ENCODE data around the gene PDGFRA. TPM values are rescaled to one million over a fixed set of nuclear protein-coding genes. Genes with fewer than 3 reads are reported as not detected.
A peak's percentile ranks its signal among the peaks of the same experiment; 100 is the strongest.

Gene PDGFRA
- total RNA-seq, 1 donor: 208 TPM

DNA sequence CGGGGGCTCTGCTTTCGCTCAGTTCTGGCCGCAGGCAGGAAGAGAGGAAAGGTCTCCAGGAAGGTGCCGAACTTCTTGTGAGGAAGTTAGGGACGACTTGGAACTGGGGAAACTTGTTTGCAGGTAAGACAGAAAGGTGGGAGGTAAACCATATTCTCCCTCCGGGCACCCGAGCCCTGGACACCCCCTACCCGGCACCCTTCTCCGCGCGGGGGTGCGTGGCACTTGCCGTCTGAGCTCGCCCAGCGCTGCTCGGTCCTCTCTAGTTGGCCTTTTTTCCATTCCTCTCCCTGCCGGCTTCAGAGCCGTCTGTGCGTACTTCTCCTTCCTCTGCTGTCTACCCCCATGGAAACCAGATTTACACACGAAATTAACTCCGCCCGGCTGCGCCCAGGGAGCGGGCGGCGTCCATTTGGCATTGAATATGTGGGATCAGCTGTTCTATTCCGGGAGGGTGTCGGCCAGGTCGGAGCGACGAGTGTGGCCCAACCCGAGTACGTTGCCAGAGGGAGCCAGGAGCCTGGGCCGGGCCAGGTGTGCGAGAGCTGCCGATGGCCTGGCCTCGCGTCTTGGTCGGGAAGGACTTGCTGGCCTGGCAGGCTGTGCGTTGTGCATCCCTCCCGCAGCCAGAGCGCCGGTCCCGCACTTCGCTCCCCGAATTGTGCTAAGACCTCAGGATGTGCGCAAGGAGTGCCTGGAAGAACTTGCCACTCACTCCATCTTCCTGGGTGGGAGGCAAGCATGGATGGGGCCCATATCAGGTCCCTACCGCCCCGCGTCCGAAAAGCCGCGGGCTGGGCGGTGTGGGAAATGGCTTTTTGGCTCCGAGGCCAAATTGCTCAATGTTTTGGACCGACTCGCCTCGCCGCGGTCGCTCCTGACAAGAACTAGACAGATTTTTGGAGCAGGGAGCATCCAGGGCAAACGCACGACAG is 1.7 kb downstream of the PDGFRA start:
- DNase-seq (ENCODE audit: low read depth): peak; percentile 42
- TF ChIP-seq, protein P1, sequence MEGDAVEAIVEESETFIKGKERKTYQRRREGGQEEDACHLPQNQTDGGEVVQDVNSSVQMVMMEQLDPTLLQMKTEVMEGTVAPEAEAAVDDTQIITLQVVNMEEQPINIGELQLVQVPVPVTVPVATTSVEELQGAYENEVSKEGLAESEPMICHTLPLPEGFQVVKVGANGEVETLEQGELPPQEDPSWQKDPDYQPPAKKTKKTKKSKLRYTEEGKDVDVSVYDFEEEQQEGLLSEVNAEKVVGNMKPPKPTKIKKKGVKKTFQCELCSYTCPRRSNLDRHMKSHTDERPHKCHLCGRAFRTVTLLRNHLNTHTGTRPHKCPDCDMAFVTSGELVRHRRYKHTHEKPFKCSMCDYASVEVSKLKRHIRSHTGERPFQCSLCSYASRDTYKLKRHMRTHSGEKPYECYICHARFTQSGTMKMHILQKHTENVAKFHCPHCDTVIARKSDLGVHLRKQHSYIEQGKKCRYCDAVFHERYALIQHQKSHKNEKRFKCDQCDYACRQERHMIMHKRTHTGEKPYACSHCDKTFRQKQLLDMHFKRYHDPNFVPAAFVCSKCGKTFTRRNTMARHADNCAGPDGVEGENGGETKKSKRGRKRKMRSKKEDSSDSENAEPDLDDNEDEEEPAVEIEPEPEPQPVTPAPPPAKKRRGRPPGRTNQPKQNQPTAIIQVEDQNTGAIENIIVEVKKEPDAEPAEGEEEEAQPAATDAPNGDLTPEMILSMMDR (IDR thresholded peaks at IDR 0.05; ENCODE audit: insufficient read depth, low read depth, low read length): no peak
- H3K4me3 ChIP-seq (ENCODE audit: low read depth, low read length): peak overlapping the region; percentile 79

DNA sequence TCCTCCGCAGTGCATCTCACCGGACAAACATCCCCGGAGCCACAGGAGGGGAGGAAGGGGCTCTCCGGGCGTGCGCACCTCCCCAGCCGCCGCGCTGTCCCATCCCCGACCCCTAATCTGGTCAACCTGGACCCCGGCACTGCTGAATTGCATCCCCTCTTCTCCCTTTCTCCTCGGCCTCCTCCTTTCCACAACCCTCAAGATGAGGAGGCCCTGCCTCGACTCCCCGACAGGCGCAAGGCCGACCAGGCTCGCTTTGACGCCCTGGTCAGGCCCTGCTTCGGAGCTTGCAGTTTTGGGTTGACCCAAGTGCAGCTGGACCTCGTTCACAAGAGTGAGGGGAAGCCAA is 2.3 kb downstream of the PDGFRA start:
- no peak for DNase-seq (ENCODE audit: low read depth)
- TF ChIP-seq, protein P1 (IDR thresholded peaks at IDR 0.05; ENCODE audit: insufficient read depth, low read depth, low read length): no peak
- H3K4me3 ChIP-seq (ENCODE audit: low read depth, low read length): peak overlapping the region; percentile 79

DNA sequence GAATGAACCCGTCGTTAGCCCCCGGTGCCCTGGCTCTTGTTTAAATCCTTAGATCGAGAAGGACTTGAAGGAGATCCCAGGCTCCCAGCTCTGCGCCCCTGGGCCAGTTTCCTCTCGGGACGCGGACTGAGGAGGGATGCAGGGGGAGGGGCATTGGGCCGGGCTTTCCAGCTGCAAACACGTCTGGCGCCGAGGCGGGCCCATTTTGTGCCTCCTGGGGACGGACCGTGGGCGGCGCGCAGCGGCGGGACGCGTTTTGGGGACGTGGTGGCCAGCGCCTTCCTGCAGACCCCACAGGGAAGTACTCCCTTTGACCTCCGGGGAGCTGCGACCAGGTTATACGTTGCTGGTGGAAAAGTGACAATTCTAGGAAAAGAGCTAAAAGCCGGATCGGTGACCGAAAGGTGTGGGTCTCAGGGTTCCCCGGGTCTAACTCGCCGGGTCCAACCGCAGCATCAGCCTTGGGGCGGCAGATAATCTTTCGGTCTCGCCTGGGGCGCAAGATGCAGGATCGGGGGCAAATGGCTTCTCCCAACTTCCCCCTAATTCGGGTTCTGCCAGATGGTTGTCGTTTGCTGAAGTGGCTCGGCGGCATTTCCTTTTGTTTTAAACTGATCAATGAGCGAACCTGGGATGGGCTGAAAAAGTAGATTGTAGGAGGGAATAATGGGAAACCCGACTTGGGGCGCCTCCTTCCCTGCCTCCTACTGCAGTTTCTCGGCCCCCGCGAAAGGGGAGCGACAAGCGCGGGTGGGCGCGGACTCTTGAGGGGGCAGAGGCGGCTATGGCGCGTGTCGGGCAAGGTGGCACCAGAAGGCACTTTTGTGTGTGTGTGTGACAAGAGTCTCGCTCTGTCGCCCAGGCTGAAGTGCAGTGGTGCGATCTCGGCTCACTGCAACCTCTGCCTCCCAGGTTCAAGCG is 2.9 kb downstream of the PDGFRA start:
- DNase-seq (ENCODE audit: low read depth): peak; percentile 76
- peak overlapping the region; percentile 79 for H3K4me3 ChIP-seq (ENCODE audit: low read depth, low read length)
- TF ChIP-seq, protein P1 (IDR thresholded peaks at IDR 0.05; ENCODE audit: insufficient read depth, low read depth, low read length): no peak

DNA sequence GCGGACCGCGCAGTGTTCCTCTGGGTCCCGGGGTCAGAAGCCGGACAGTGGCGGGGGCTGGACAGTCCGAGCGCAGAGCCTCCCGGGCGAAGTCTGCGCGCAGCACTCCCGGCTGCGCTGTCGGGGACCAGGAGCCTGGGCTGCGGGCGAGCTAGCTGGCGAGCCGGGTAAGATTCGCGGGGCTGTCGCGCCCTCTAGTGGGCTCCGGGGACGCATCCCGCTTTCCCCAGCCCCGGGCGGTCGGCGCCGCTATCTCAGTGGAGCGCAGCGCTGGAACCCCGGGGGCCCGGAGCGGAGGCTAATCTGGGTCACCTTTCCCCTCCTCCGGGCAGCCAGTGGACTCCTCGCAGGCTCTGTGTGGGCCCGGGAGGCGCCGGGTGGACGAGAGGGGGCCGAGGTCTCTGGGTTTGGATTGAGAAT is 4.2 kb downstream of the PDGFRA start:
- H3K4me3 ChIP-seq (ENCODE audit: low read depth, low read length): peak overlapping the region; percentile 79
- TF ChIP-seq, protein P1 (IDR thresholded peaks at IDR 0.05; ENCODE audit: insufficient read depth, low read depth, low read length): peak; percentile 77
- DNase-seq (ENCODE audit: low read depth): peak; percentile 83

DNA sequence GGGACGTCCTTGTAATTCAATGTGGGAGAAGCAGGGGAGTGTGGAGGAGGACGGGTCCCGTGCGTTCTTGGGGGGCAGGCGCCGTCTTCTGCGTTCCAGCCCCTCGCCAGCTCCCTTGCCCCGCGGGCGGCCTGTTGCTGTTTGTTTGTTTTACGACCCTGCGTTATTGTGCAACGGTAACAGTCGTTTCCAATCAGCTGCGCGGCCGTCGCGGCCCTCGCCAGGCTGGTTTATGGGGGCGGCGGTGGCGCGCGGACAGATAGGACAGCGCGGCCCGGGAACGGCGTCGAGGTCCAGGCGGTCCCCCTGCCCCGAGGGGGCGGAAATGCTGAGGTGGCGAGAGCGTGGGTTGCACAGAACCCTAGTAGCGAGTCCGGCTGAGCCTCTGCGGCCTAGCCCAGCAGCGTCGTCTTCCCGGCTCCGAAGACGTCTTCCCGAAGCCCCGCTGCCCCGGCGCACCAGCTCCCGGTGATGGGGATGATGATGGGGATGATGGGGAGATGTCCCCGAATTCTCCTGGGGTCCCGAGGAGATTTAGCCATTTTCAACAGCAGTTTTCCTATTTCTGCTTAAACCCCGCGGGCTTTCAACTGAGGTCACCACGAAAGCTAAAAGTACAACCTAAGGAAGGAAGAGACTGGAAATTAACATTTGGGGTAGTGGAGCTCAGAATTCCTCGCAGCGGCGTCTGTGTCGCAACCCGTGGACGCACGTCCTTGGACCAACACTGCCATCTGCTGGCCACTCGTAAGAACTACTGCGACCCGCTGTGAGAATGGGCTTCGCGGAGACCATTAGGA is 4.8 kb downstream of the PDGFRA start:
- DNase-seq (ENCODE audit: low read depth): peak; percentile 87
- TF ChIP-seq, protein P1 (IDR thresholded peaks at IDR 0.05; ENCODE audit: insufficient read depth, low read depth, low read length): peak; percentile 83
- peak overlapping the region; percentile 79 for H3K4me3 ChIP-seq (ENCODE audit: low read depth, low read length)

Data from fibroblast of villous mesenchyme (primary cell).